Activated T-helper 1 cell treated with Interleukin-2 at 50 U/mL for 16 hours (primary cell): ENCODE data around the gene GMPR.

Experiments used
- DNase-seq: peaks from one replicate; pipeline ENCODE4 v3.0.0-alpha.2; 2020; ENCODE audit warnings: low read depth

GMPR gene

GRCh38 chr6:16273256-16273655 is 34.9 kb downstream of the GMPR start:
- no peak for DNase-seq

GRCh38 chr6:16274483-16274882 is 36.1 kb downstream of the GMPR start:
- no peak for DNase-seq

GRCh38 chr6:16274885-16275589 is 36.6 kb downstream of the GMPR start:
- no peak for DNase-seq

DNA sequence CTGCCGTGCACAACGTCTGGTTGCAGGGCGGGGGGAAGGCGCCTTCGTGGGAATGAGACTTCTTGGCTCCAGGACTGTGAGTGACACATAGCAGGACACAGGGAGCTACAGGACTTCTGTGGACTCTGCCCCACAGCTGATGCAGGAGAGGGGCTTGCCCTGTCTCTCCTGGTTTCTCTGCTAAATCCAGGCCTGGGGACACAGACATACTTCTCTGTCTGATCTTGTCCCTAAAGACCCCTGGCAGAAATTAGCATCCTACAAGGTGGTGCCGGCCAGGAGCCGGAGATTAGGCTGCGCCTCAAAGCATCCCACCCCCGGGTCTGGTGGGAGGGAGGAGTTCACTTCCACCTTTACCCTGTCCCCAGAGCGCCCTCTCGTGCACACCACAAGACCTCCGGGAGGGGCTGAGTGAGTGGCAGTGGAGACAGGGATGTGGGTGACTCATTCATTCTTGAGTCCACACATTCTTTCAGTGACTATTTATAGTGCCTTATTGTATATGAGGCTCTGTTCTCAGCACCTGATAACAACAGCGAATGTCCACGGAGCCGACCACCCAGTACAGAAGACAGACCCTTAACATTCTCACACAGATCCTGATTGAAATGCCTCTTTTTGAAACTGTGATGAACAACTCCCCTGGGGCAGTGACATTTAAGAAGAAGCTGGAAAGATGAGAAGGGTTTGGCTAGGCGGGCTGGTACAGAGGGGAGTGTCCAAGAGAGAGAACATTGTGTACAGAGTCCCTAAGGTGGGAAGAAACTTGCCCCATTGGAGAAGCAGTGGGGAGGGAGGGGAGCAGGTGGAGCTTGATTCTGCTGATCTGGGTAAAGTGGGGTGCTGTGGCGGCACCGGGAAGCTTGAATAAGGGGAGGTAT is 39.0 kb downstream of the GMPR start:
- DNase-seq: no peak

DNA sequence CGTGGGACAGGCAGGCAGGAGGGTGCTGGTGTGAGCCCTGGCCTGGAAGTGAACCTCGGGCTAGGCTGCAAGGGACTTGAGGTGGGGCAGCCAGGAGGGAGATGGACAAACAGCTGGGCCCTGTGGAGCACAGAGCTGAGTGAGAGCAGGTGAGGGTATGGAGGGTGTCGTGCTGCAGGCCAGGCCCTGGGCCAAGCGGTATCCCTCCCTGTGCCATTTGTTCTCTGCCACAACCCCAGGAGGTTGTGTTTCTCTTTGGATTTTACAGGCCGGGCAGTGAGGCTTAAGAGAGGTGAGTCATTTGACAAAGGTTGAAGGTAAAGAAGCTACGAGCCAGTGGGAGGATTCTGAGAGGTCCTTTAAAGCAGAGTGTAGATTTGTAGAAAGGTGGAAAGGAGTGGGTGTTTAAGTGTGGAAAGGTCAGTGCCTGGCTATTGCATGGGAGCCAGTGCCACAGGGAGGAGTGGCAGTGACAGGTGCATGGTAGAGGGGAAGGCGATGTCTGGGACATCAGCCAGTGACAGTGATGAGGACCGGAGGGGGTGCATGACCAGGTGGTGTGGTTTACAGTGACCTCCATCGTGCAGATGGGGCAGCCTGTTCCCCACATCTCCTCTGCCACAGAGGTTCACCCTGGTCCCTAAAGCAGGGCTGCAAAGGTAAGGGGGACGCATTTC is 39.8 kb downstream of the GMPR start:
- no peak for DNase-seq

DNA sequence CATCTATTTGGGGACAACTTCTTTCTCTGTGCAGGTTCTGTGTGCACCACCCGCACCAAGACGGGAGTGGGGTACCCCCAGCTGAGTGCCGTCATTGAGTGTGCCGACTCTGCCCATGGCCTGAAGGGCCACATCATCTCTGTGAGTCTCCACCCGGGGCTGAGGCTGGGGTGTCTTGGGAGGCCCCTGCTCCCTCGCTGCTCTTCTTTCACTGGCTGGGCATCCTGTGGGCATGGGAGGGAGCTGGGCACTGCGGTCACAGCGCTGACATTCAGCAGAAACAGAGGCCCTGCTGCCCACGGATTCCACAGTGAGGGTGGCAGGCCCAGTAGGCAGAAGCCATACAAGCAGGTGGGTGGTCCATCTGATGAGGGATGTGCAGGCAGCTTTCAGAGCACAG is 40.4 kb downstream of the GMPR start:
- no peak for DNase-seq

GRCh38 chr6:16279243-16279642 is 40.9 kb downstream of the GMPR start:
- DNase-seq: no peak

GRCh38 chr6:16282370-16282769 is 44.0 kb downstream of the GMPR start:
- DNase-seq: no peak

DNA sequence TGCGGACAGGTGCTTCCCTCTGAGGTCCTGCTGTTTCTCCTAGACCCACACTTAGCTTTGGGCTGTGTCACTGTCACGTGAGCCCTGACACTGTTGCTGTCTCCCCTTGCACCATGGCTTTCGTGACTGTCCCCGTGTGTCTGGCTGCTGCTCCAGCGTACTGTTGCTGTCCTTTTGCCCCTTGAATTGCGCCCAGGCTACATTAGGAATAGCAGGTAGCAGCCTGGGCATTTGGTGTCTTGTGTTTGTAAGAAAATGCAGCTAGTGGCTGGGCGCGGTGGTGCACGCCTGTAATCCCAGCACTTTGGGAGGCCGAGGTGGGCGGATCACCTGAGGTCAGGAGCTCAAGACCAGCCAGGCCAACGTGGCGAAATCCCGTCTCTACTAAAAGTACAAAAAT is 46.1 kb downstream of the GMPR start:
- no peak for DNase-seq

- no peak for DNase-seq
These were observed 47.2 kb downstream of the GMPR start for GRCh38 chr6:16285467-16286150.

DNA sequence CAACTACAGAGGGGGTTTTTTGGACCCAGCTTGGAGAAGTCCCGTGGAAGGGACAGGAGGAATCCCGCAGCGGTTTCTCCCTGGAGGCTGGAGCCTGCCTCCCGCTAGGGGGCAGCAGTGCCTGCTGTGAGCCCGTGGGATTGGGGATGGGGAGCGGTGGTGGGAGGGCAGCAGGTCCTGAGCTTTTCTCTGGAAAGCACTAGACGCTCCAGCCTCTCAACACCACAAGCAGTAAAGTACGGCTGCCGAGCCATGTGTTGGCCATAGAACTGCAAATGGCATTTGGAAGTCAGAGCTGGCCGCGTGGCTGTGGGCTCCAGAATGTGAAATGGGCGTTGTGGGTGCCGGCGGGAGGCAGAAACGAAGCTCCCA is 47.8 kb downstream of the GMPR start:
- DNase-seq: no peak

GRCh38 chr6:16288163-16288562 is 49.8 kb downstream of the GMPR start:
- DNase-seq: no peak

DNA sequence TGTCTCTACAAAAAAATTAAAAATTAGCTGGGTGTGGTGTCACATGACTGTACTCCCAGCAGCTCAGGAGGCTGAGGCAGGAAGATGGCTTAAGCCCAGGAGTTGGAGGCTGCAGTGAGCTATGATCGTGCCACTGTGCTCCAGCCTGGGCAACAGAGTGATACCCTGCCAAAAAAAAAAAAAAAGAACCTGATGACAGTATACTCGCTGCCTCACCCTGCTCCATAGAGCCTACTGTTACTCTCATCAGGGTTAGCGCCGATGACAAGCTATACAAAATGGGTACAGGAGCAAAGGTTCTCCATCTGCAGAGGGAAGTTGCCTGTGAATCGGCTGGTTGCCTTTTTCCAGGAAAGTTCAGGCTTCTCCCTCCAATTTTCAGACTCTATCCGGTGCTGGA is 53.4 kb downstream of the GMPR start:
- no peak for DNase-seq

GRCh38 chr6:16292432-16292831 is 54.0 kb downstream of the GMPR start:
- no peak for DNase-seq

DNA sequence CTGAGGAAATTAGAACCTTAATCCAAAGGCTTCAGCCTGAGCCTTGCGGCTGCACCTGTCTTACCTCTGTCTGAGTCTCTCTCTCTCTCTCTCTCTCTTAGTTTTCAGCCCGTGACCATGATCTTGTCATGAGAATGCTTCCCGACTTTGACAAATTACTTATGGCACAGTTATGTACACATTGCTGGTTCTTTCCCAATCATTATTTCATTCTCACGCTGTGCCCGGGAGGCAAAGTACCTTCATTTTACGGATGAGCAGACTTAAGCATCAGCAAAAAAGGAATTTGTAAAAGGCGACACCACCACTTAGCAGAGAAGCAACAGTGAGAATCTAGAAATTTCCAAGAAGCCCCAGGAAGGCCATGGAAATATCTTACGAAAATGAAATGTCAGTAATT is 54.6 kb downstream of the GMPR start:
- DNase-seq: no peak

GRCh38 chr6:16294371-16294770 is 56.0 kb downstream of the GMPR start:
- DNase-seq: no peak

DNA sequence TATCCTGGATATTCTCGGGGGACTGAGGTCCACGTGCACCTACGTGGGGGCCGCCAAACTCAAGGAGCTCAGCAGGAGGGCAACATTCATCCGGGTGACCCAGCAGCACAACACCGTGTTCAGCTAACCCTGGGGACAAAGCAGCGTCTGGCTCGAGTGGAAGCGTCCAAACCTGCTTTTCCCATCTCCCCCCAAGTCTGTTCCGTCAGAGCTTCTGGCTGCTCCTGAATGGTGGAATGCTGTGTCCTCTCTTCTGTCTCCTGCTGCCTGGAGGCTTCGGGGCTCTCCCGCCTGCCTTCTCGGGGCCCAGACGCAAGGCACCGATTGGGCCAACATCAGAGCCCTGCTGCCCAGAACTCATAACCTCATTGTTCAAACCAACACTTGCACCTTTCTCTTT is 56.7 kb downstream of the GMPR start:
- no peak for DNase-seq

GRCh38 chr6:16295471-16295870 is 57.1 kb downstream of the GMPR start:
- no peak for DNase-seq

DNA sequence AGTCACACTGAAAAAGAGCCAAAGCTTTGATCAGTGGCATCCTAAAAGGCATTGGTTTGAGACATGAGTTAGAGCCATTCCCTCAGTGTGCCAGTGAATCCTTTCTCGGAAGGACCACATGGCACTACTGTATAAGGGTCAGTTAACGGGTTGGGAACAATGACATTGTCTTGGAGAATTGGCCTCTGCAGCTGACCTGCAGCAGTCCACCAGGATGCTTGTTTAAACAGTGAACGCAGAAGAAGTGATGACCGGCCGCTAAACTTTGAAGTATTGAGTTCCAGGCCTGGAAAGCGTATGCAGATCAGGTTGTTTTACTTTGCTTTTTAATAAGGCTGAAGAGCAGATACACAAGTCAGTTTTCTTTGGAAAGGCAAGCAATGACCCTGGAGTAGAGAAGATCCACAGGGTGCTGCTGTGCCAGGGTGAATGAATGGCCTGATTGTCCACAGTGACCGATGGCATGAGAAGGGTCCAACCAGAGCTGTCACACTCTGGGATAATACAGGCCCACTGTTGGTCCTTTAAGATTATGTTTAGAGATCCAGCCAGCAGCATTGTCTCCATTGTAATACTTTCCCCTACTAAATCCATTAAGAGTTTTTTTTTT is 57.8 kb downstream of the GMPR start:
- no peak for DNase-seq

- no peak for DNase-seq
These were observed 61.5 kb downstream of the GMPR start for GRCh38 chr6:16299861-16300260.

GRCh38 chr6:16301511-16301910 is 63.1 kb downstream of the GMPR start:
- DNase-seq: no peak
